Activated CD8-positive, alpha-beta memory T cell treated with anti-CD3 and anti-CD28 coated beads, Interleukin-2, amount 50 U/mL, for 24 hours (primary cell): ENCODE results near the gene GALNT16.
"Not testable (repeated sequence)": the region's sequence is repeated elsewhere in the genome, so short reads cannot be mapped to it uniquely, and the experiment has no call there.

Experiments used
- DNase-seq: peaks from one replicate; pipeline ENCODE4 v3.0.0-alpha.2; 2020; ENCODE audit errors: extremely low read depth

The GALNT16 gene

GRCh38 chr14:69260190-69260860 is 367 bp downstream of the GALNT16 start:
- no peak for DNase-seq

GRCh38 chr14:69260861-69261564 is 1.1 kb downstream of the GALNT16 start:
- no peak for DNase-seq

GRCh38 chr14:69261761-69262331 is 1.9 kb downstream of the GALNT16 start:
- no peak for DNase-seq

GRCh38 chr14:69262516-69262915 is 2.6 kb downstream of the GALNT16 start:
- no peak for DNase-seq

GRCh38 chr14:69263364-69263763 is 3.4 kb downstream of the GALNT16 start:
- no peak for DNase-seq

- no peak for DNase-seq
These were observed 3.8 kb downstream of the GALNT16 start for GRCh38 chr14:69263771-69264170.

- DNase-seq: no peak
These were observed 6.8 kb downstream of the GALNT16 start for GRCh38 chr14:69266572-69267345.

GRCh38 chr14:69267492-69267891 is 7.5 kb downstream of the GALNT16 start:
- DNase-seq: no peak

- no peak for DNase-seq
These were observed 8.3 kb downstream of the GALNT16 start for GRCh38 chr14:69268223-69268622.

GRCh38 chr14:69268763-69269162 is 8.8 kb downstream of the GALNT16 start:
- DNase-seq: no peak

- no peak for DNase-seq
These were observed 9.4 kb downstream of the GALNT16 start for GRCh38 chr14:69269381-69269780.

- no peak for DNase-seq
These were observed 10.1 kb downstream of the GALNT16 start for GRCh38 chr14:69270097-69270496.

- DNase-seq: no peak
These were observed 11.1 kb downstream of the GALNT16 start for GRCh38 chr14:69270795-69271708.

- no peak for DNase-seq
These were observed 14.4 kb downstream of the GALNT16 start for GRCh38 chr14:69274321-69274720.

GRCh38 chr14:69275331-69275730 is 15.4 kb downstream of the GALNT16 start:
- no peak for DNase-seq

GRCh38 chr14:69277356-69277755 is 17.4 kb downstream of the GALNT16 start:
- not testable (repeated sequence) for DNase-seq

GRCh38 chr14:69280746-69281291 is 20.9 kb downstream of the GALNT16 start:
- no peak for DNase-seq

GRCh38 chr14:69281450-69282169 is 21.7 kb downstream of the GALNT16 start:
- DNase-seq: no peak

- DNase-seq: no peak
These were observed 22.5 kb downstream of the GALNT16 start for GRCh38 chr14:69282448-69282847.

GRCh38 chr14:69284170-69284569 is 24.2 kb downstream of the GALNT16 start:
- DNase-seq: no peak
